Fibroblast of lung (primary cell): ENCODE results near the gene STK32B. TPM values are rescaled to one million over a fixed set of nuclear protein-coding genes. Genes with fewer than 3 reads are reported as not detected.
A peak's percentile ranks its signal among the peaks of the same experiment; 100 is the strongest.

Experiments used
- DNase-seq, 2 donors: peaks; one replicate each; pipeline versions ENCODE4 v3.0.0 to v3.0.0-alpha.2; 2010; ENCODE audit warnings: low read depth in 2 of 2
- H2AFZ ChIP-seq: 2 replicates; pipeline ENCODE4 v1.5.1; 2012; ENCODE audit warnings: low read length, control low read depth, inconsistent platforms
- H3K27ac ChIP-seq: 2 replicates; pipeline ENCODE4 v1.5.1; 2011; ENCODE audit warnings: low read length, control low read depth; ENCODE audit not compliant: insufficient read depth
- H3K27me3 ChIP-seq: 2 replicates; pipeline ENCODE4 v1.5.1; 2011; ENCODE audit warnings: mild to moderate bottlenecking, low read length; ENCODE audit not compliant: control insufficient read depth, insufficient read depth
- H3K36me3 ChIP-seq: 2 replicates; pipeline ENCODE4 v1.5.1; 2011; ENCODE audit warnings: low read length; ENCODE audit not compliant: control insufficient read depth, insufficient read depth
- H3K4me1 ChIP-seq: 2 replicates; pipeline ENCODE4 v1.5.1; 2011; ENCODE audit warnings: low read length; ENCODE audit not compliant: control insufficient read depth, insufficient read depth; ENCODE audit errors: extremely low read depth
- H3K4me2 ChIP-seq: 2 replicates; pipeline ENCODE4 v1.5.1; 2011; ENCODE audit warnings: low read length, control low read depth; ENCODE audit not compliant: insufficient read depth; ENCODE audit errors: extremely low read depth
- H3K4me3 ChIP-seq, 4 experiments: fragments of 200-600 bp in 1 of 4; sonication (generic) in 1 of 4; replicated peaks in 1 of 4; 2 replicates each; pipeline ENCODE4 v1.5.1; 2011 to 2016; ENCODE audit warnings: low read length in 4 of 4, low read depth in 3 of 4, mild to moderate bottlenecking in 3 of 4, control low read depth in 2 of 4, inconsistent platforms in 1 of 4, mixed read lengths in 1 of 4; ENCODE audit not compliant: insufficient read depth in 1 of 4; ENCODE audit errors: control extremely low read depth in 1 of 4
- H3K79me2 ChIP-seq: 2 replicates; pipeline ENCODE4 v1.5.1; 2012; ENCODE audit warnings: mild to moderate bottlenecking, low read length, inconsistent platforms; ENCODE audit not compliant: control insufficient read depth, insufficient read depth
- H3K9ac ChIP-seq: 2 replicates; pipeline ENCODE4 v1.5.1; 2011; ENCODE audit warnings: mild to moderate bottlenecking, low read length, control low read depth; ENCODE audit not compliant: insufficient read depth
- H3K9me3 ChIP-seq: 2 replicates; pipeline ENCODE4 v1.5.1; 2012; ENCODE audit warnings: low read depth, low read length; ENCODE audit not compliant: control insufficient read depth, insufficient read depth
- H4K20me1 ChIP-seq: 2 replicates; pipeline ENCODE4 v1.5.1; 2011; ENCODE audit warnings: low read length; ENCODE audit not compliant: control insufficient read depth, insufficient read depth; ENCODE audit errors: extremely low read depth
- EZH2 ChIP-seq: IDR thresholded peaks from 2 replicates; pipeline ENCODE4 v1.5.1; 2012; ENCODE audit warnings: low read length, control low read depth, mild to moderate bottlenecking; ENCODE audit errors: missing control alignments
- polyA plus RNA-seq, 2 donors: library from polyadenylated mRNA; depleted of rRNA in 1 of 2; stranded (reverse) in 1 of 2; unstranded in 1 of 2; fragments of >200 nt; gene quantifications; 2 replicates each; pipeline ENCODE4 v1.2.1, GENCODE V29; 2011 to 2012; ENCODE audit warnings: missing spikeins in 1 of 2
- total RNA-seq: library from RNA; depleted of rRNA; stranded (reverse); fragments of >200 nt; gene quantifications from 2 replicates; pipeline ENCODE4 v1.2.1, GENCODE V29; 2014
- TF ChIP-seq, protein P1 (sequence below), 2 donors: IDR thresholded peaks in 1 of 2; conservative IDR thresholded peaks in 1 of 2; 1 replicate in 1 of 2; 2 replicates in 1 of 2; pipeline ENCODE4 v1.5.1; 2011 to 2012; ENCODE audit warnings: low read length in 2 of 2, control low read depth in 1 of 2, inconsistent platforms in 1 of 2, low read depth in 1 of 2, mild to moderate bottlenecking in 1 of 2

Gene STK32B
- total and polyA plus RNA-seq, 2 donors (not counting 1 experiment from before 2014, with no cell fraction given) = 0.50 to 1.4 TPM

DNA sequence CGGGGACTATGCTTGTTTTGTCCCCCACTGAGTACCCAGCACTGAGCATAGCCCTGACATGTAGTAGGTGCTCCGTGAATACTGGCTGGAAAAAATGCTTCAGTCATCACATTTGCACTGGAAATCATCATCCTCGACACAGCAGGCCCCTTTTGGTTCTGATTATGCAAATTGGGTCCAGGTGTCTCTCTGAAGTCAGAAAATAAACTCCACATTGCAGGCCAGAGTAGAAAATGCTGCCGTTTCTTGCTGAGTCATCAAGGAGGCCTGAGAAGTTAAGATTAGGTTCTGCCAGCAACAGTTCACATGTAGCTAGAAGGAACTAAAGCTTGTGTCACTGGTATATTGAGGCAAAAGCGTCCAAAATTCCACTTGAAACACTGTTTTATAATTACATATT lies 15.0 kb upstream of the STK32B start:
- Histone ChIP-seq H3K9me3 (no peaks in the 10 kb centered on the region), H2AFZ (no peak overlapping the region), H4K20me1 (no peaks in the 10 kb centered on the region), H3K4me3 (no peak overlapping the region), H3K27me3 (no peaks in the 10 kb centered on the region), H3K4me2 (no peak overlapping the region), H3K36me3 (no peaks in the 10 kb centered on the region), H3K4me1 (peaks cover 12% of the 10 kb centered on the region), H3K9ac (no peak overlapping the region), H3K27ac (no peak overlapping the region), H3K79me2 (no peaks in the 10 kb centered on the region)
- peak in 1 of 2 donors; percentile 76 for DNase-seq
- TF ChIP-seq, protein P1, sequence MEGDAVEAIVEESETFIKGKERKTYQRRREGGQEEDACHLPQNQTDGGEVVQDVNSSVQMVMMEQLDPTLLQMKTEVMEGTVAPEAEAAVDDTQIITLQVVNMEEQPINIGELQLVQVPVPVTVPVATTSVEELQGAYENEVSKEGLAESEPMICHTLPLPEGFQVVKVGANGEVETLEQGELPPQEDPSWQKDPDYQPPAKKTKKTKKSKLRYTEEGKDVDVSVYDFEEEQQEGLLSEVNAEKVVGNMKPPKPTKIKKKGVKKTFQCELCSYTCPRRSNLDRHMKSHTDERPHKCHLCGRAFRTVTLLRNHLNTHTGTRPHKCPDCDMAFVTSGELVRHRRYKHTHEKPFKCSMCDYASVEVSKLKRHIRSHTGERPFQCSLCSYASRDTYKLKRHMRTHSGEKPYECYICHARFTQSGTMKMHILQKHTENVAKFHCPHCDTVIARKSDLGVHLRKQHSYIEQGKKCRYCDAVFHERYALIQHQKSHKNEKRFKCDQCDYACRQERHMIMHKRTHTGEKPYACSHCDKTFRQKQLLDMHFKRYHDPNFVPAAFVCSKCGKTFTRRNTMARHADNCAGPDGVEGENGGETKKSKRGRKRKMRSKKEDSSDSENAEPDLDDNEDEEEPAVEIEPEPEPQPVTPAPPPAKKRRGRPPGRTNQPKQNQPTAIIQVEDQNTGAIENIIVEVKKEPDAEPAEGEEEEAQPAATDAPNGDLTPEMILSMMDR (conservative IDR thresholded peaks at IDR 0.05 in 1 of 2, IDR thresholded peaks at IDR 0.05 in 1 of 2; ENCODE audit: low read depth in 1 of 2, low read length in 2 of 2) = no peak
- TF ChIP-seq EZH2 = no peak

DNA sequence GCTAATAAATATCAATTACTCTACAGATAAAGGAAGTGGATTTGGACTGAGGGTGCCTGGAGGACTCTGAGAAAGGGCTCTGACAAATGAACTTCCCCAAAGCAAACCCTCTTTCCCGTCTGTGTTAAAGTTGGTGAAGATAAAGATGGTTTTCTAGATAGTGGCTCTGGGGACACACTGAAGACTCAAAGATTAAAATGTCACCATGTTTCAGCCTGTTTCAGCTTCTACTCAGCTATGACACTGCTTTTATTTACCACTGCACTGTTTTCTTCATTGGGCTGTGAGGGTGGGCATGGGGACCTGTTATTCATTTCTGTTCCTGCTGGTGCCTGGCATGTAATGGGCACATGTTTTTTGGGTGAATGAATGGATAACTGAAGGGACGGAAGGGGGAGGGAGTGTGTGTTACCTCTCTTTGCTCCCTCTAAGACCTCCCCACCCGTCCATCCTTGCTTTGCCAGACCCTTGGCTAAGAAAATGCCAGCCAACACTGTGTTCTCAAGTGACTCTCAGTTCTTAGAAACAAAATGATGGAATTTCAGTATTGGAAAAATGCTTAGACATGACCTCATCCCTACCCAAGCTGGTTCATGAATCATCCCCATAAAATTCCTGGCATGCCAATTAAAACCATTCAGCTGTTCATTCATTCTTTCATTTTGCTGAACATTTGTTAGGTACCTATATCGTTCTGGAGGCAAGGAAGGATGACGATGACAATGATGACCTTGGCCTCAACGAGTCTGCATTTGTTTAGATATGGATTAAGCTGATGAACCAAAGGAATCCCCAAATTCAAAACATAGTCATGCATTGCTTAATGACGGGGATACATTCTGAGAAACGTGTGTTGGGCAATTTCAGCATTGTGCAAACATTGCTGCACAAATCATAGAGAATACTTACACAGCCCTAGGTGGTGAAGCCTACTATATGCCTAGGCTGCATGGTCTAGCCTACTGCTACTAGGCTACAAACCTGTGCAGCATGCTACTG lies 13.4 kb upstream of the STK32B start:
- DNase-seq = peak; percentile 90 to 94
- Histone ChIP-seq H3K27ac (peak overlapping the region; percentile 60), H4K20me1 (no peaks in the 10 kb centered on the region), H3K9ac (no peak overlapping the region), H2AFZ (no peak overlapping the region), H3K4me2 (peak overlapping the region; percentile 66), H3K27me3 (no peaks in the 10 kb centered on the region), H3K9me3 (no peaks in the 10 kb centered on the region), H3K4me1 (peaks cover 12% of the 10 kb centered on the region), H3K36me3 (no peaks in the 10 kb centered on the region), H3K79me2 (no peaks in the 10 kb centered on the region), H3K4me3 (peak overlapping the region in 1 of 4 experiments; percentile 42)
- TF ChIP-seq, protein P1 (conservative IDR thresholded peaks at IDR 0.05 in 1 of 2, IDR thresholded peaks at IDR 0.05 in 1 of 2; ENCODE audit: low read depth in 1 of 2, low read length in 2 of 2) = no peak
- TF ChIP-seq EZH2 = no peak

DNA sequence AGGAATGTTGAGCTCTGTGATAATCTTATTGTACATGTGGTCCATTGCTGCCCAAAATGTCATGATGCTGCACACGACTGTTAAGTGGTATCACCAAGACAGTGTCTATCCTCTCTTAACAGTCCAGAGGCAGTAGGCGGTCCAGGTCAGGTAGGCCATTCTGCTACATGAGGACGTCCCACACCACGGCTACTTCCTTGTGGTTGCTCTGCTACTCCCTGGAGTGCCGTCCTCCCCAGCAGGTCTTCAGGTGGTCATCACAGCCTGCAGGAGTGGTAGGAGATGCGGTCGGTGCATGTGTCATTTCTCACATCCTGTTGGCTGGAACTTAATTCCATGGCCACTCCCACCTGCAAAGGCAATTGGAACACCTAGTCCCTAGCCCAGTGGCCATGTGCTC lies 11.5 kb upstream of the STK32B start:
- H3K27ac ChIP-seq = no peak overlapping the region
- H2AFZ ChIP-seq = no peak overlapping the region
- H3K4me3 ChIP-seq = no peak overlapping the region
- no peak overlapping the region for H3K4me2 ChIP-seq
- no peaks in the 10 kb centered on the region for H3K36me3 ChIP-seq
- H3K79me2 ChIP-seq = no peaks in the 10 kb centered on the region
- H3K27me3 ChIP-seq = peaks cover 2% of the 10 kb centered on the region
- no peak for DNase-seq
- no peak overlapping the region for H3K9ac ChIP-seq
- H3K4me1 ChIP-seq = peaks cover 12% of the 10 kb centered on the region
- no peaks in the 10 kb centered on the region for H3K9me3 ChIP-seq
- TF ChIP-seq EZH2 = no peak
- TF ChIP-seq, protein P1 (conservative IDR thresholded peaks at IDR 0.05 in 1 of 2, IDR thresholded peaks at IDR 0.05 in 1 of 2; ENCODE audit: low read depth in 1 of 2, low read length in 2 of 2) = no peak
- H4K20me1 ChIP-seq = no peaks in the 10 kb centered on the region
